Measurements from ENCODE around the gene AK5.

DNA sequence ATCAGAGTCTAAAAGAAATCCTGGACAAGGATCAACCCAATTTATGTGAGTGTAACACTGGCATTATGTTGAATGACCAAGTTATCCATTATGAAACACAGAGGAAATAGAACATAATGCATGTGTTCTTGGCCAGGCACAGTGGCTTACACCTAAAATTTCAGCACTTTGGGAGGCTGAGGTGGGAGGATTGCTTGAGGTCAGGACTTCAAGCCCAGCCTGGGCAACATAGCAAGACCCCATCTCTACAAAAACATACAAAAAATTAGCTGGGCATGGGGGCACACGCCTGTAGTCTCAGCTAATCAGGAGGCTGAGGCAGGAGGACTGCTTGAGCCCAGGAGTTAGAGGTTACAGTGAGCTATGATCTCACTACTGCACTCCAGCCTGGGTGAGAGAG is 270.8 kb downstream of the AK5 start:
- TF ChIP-seq CTCF (IDR thresholded peaks at IDR 0.05) (no peak), POLR2A (IDR thresholded peaks at IDR 0.05) (no peak)

Data from ovary (tissue), 3 donors.